GM12872 (cell line): ENCODE results near the gene RALGAPA1.

Source experiments
- CTCF ChIP-seq: IDR thresholded peaks from 3 replicates; pipeline ENCODE4 v1.5.1; 2011; ENCODE audit warnings: low read depth, mild to moderate bottlenecking, low read length, moderate library complexity; ENCODE audit not compliant: insufficient read depth

The RALGAPA1 gene

GRCh38 chr14:35810963-35811362 is 1.9 kb upstream of the RALGAPA1 start:
- TF ChIP-seq CTCF, result no peak

- TF ChIP-seq CTCF, result no peak
These were observed 502 bp upstream of the RALGAPA1 start for GRCh38 chr14:35809597-35809996.

GRCh38 chr14:35808076-35808637 is 938 bp downstream of the RALGAPA1 start:
- TF ChIP-seq CTCF, result no peak

GRCh38 chr14:35807131-35807961 is 1.7 kb downstream of the RALGAPA1 start:
- no peak for TF ChIP-seq CTCF

GRCh38 chr14:35806006-35806907 is 2.8 kb downstream of the RALGAPA1 start:
- no peak for TF ChIP-seq CTCF

- TF ChIP-seq CTCF, result no peak
These were observed 11.3 kb downstream of the RALGAPA1 start for GRCh38 chr14:35797796-35798195.

- no peak for TF ChIP-seq CTCF
These were observed 19.4 kb downstream of the RALGAPA1 start for GRCh38 chr14:35789651-35790050.
